Nephron (organoid): ENCODE results near the gene SLC26A4.

ENCODE experiments used
- H3K27ac Mint-ChIP-seq, 3 experiments: 2 replicates each; pipeline ENCODE4 v1.8.0; 2020; ENCODE audit warnings: mixed read lengths in 3 of 3, mild to moderate bottlenecking in 2 of 3, moderate library complexity in 1 of 3
- H3K27me3 Mint-ChIP-seq: 2 replicates; pipeline ENCODE4 v1.8.0; 2021; ENCODE audit warnings: low read depth, mild to moderate bottlenecking, moderate library complexity, mixed read lengths
- H3K36me3 Mint-ChIP-seq: 2 replicates; pipeline ENCODE4 v1.8.0; 2020; ENCODE audit warnings: low read depth, mixed read lengths
- H3K4me1 Mint-ChIP-seq: 2 replicates; pipeline ENCODE4 v1.8.0; 2020; ENCODE audit warnings: mixed read lengths
- H3K4me3 Mint-ChIP-seq, 3 experiments: 2 replicates each; pipeline ENCODE4 v1.8.0; 2020; ENCODE audit warnings: mild to moderate bottlenecking in 3 of 3, mixed read lengths in 3 of 3, moderate library complexity in 2 of 3
- H3K9me3 Mint-ChIP-seq: 2 replicates; pipeline ENCODE4 v1.8.0; 2020; ENCODE audit warnings: mixed read lengths
- TF ChIP-seq, protein P1 (sequence below), 3 experiments: fragments of 200-600 bp; sonication (generic); IDR thresholded peaks; one replicate each; pipeline ENCODE4 v1.5.0; 2021; ENCODE audit warnings: antibody characterized with exemption in 3 of 3; ENCODE audit not compliant: unreplicated experiment in 3 of 3

The SLC26A4 gene

DNA sequence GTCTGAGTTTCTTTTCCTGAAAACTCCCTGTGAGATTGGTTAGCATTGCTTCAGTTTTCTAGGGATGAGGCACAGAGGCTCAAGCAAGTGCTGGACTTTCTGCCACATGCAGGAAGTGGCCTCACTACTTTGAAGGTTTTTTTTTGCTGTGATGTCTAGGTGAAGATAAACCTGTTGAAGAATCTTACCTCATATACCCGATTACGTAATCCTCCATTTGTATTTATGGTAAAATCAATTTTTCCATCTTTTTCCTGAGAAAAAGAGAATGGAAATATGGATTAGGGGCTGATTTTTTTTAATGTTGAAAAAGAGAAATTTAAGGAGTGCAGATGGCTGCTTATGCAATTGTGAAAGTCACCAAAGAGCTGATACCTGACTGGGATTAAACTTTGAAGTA is 106.8 kb downstream of the SLC26A4 start:
- no peak overlapping the region for H3K4me3 Mint-ChIP-seq
- no peaks in the 10 kb centered on the region for H3K4me1 Mint-ChIP-seq
- TF ChIP-seq, protein P1, sequence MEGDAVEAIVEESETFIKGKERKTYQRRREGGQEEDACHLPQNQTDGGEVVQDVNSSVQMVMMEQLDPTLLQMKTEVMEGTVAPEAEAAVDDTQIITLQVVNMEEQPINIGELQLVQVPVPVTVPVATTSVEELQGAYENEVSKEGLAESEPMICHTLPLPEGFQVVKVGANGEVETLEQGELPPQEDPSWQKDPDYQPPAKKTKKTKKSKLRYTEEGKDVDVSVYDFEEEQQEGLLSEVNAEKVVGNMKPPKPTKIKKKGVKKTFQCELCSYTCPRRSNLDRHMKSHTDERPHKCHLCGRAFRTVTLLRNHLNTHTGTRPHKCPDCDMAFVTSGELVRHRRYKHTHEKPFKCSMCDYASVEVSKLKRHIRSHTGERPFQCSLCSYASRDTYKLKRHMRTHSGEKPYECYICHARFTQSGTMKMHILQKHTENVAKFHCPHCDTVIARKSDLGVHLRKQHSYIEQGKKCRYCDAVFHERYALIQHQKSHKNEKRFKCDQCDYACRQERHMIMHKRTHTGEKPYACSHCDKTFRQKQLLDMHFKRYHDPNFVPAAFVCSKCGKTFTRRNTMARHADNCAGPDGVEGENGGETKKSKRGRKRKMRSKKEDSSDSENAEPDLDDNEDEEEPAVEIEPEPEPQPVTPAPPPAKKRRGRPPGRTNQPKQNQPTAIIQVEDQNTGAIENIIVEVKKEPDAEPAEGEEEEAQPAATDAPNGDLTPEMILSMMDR (IDR thresholded peaks at IDR 0.05; ENCODE audit: unreplicated experiment in 3 of 3) = no peak
- no peaks in the 10 kb centered on the region for H3K36me3 Mint-ChIP-seq
- no peak overlapping the region for H3K27ac Mint-ChIP-seq
- no peaks in the 10 kb centered on the region for H3K9me3 Mint-ChIP-seq
- peaks cover 4% of the 10 kb centered on the region for H3K27me3 Mint-ChIP-seq
